Effector CD8-positive, alpha-beta T cell (primary cell): ENCODE measurements around the gene WIPF3.

ENCODE experiments used
- DNase-seq: peaks from one replicate; lab custom pipeline; 2025; lab: John Stamatoyannopoulos, UW

WIPF3 gene

GRCh38 chr7:29915481-29916215 is 109.3 kb downstream of the WIPF3 start:
- DNase-seq = no peak

DNA sequence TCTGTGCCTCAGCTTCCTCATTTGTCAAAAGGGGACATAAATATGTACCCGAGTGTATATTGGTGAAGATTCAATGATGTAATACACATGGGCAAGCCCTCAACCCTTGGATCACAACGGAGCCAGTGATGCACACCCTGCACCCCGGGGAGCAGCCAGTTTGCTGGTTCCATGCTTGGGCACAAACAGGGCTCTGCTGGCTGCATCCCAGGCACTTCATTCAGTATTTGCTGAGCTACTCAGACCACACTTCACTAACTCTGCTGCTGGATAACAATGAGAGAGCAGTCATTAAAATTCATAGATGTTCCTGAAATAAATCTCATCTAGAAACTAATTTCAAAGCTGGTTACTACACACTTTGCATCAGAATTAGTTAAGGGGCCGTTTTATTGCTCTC is 111.3 kb downstream of the WIPF3 start:
- no peak for DNase-seq

GRCh38 chr7:29918850-29919249 is 112.5 kb downstream of the WIPF3 start:
- DNase-seq = no peak

- no peak for DNase-seq
Observed at GRCh38 chr7:29919790-29920189, 113.5 kb downstream of the WIPF3 start.

- DNase-seq = no peak
Observed at GRCh38 chr7:29920491-29920890, 114.2 kb downstream of the WIPF3 start.

GRCh38 chr7:29921404-29922010 is 115.2 kb downstream of the WIPF3 start:
- DNase-seq = peak; percentile 5

GRCh38 chr7:29922921-29923700 is 116.8 kb downstream of the WIPF3 start:
- no peak for DNase-seq

- no peak for DNase-seq
Observed at GRCh38 chr7:29924006-29924405, 117.7 kb downstream of the WIPF3 start.

- DNase-seq = no peak
Observed at GRCh38 chr7:29924684-29925083, 118.4 kb downstream of the WIPF3 start.

DNA sequence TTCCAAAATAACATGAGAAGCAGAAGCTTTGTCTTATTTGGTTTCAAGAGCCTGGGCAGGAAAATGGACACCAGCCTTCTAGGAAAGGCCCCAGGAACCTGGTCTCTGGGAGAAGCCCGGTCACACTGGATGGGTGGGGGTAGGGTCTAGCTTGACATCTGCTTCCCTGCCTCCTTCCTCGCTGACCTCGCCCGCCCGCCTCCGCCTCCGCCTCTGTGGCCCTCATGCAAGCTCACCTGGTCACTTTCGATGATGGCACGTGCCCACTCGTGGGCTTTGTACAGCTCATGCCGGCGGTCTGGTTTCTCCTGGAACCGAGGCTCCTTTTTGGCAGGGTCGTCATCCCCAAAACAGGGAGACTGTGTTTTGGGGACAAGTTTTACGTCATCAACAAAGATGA is 119.9 kb downstream of the WIPF3 start:
- DNase-seq = no peak

DNA sequence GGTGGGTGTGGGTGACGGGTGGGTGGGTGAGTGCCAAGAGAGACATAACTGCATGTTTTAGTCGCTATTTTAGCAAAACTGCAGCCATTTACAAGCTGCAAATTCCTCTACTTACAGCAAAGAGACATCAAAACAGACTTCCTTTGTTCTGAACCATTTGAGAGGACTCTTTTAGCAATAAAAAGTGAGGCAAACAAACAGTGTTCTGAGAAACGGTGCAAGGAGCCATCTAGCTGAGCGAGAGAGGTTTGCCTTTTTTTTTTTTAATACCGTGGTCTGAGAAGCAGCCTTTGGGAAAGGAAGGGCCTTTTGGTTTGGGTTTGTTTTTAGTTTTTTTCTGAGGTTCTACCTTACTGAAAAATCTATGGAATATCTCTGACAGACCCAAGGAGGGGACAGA is 120.4 kb downstream of the WIPF3 start:
- no peak for DNase-seq

DNA sequence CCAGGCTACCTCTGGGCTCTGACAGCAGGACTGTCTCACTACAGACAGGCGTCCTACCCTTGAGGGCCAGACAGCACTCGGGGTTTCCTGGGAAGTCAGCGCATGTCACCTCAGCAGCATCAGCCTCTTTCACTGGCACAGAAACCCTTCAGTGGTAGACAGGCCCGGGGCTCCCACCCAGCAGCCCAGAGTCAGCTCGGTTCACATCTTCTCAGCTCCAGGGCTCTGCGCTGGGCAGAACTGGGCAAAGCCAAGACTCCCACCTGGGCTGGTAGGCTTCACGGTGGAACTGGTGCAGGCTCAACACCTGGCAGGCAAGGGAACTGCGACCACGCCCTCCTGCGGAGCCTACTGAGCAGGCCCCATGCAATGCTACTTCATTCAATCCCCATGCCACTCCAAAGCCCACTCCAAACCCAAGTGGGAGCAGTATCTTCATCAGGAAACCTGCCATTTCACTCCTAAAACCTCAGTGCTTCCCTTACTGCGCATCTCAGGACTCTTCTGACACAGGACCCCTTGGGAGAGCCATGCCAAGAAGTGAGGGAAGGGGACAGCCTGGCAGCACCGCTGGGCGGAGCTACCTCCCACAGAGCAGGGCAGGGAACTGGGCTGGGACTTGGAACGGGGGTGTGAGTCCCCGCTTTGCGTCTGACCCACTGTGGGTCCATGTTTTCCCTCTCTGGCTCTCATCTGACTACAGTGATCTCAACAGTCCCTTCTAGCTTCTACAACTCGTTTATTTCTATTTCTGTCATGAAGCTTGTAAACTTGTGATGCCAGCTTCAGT is 122.9 kb downstream of the WIPF3 start:
- DNase-seq = no peak

GRCh38 chr7:29935111-29935510 is 128.8 kb downstream of the WIPF3 start:
- DNase-seq = no peak

DNA sequence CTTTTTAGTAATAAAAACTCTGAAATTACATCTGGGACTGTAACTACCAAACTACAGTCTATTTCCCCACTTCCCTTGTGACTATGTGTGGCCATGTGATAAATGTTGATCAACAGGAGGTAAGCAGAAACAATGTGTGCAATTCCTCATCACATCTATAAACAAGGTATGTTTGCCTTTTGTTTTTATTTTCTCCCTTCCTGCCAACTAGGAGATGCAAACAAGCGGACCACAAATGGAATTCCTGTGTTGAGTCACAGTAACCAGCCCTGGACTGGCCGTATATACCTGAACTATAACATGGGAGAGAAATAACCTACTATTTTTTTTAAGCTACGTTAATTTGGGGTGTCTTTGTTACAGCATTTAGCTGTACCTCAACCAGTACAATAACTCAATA is 130.8 kb downstream of the WIPF3 start:
- no peak for DNase-seq

- no peak for DNase-seq
Observed at GRCh38 chr7:29940199-29940598, 133.9 kb downstream of the WIPF3 start.

GRCh38 chr7:29945259-29945809 is 139.0 kb downstream of the WIPF3 start:
- no peak for DNase-seq

DNA sequence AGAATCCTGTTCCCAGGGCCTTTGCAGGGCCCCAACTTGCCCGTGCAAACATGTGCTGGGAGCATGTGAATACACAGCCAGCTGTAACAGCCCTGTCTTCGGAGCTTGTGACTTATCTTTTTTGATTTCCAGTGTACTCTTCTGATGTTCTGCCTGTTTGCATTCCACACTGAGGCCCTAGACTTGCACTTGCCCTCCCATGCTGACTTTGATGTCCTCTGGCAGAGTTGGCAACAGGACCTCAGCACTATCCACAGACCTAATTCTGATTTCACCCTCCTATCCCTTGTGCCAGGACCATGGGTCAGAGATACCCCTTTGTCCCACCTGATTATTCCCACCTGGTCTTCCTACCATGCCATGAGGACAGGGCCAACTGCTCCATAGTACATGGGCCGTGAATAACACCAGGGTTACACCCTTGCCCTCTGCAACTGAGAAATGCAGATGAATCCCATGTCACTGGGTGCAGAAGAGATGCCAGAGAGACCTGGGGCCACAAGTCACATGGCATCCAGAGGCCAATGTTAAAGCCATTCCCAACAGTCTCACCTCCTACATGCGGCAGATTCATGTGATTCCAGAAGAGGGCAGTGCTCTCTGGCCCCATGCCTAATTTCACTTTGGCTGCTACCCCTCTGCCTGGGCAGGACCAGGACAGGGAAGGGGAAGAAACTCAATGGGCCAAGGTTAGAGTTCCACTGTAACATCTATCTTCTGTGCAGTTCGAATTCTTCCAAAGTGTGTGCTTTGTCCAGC is 140.3 kb downstream of the WIPF3 start:
- no peak for DNase-seq

DNA sequence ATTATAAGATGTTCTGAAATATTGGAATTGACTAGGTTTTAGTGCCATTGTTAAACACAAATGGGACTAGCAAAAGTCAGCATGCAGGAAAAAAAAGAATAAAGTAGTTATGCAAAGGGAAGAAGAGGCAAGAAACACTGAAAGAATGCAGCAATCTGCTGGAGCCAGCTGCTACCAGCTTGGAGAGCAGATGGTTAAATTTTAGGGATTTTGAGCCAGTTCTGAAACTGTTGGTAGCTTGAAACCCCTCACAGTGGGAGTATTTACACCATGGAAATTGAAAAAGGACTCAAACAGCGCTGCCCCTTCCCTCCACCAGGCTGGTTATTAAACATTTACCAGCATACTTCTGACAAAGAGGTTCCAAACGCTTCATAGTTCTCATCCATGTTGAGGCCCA is 142.3 kb downstream of the WIPF3 start:
- no peak for DNase-seq

DNA sequence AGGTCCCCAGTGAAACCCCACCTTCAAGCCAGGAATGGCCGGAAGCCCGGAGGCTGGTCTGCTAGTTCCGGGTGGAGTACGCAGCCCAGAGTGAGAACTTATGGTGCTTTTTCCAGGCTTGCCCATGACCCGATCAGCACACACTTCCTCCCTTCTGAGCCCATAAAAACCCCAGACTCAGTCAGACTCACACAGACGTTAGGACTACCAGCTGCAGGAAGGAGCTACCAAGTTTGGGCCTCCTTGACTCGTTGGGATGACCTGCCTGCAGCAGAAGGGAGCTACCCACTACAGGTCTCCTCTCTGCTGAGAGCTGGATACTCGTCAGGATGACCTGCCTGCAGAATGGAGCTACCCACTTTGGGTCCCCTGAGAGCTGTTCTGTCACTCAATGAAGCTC is 144.2 kb downstream of the WIPF3 start:
- DNase-seq = no peak

- no peak for DNase-seq
Observed at GRCh38 chr7:29951206-29951605, 144.9 kb downstream of the WIPF3 start.

DNA sequence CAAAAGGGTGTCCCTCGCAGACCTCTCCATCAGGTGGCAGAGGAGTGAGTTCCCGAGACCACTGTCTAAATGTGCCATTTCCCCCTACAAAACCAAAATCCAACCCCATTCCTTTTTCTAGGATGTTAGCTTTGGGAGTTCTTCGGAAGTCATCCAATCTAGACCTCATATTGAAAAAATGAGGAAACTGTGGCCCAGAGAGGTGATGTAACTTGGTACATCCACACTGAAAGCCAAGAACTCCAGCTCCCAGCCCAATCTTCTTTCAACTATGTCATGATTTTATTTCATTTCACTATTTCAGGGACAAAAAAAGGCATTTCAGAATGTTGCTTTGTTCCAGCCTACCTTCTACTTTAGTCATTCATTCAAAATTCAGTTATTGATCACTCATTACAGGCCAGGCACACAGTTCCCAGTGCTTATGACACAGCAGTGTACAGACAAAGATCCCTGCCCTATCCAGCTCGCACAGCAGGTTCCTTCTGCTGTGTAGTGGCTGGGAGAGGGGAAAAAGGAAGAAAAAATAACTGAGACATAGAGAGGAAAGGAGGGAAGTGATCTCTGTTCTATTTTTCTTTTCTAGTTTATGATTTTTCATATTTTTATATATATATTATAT is 147.5 kb downstream of the WIPF3 start:
- DNase-seq = no peak
